ENCODE data around the gene TIMP3.

GRCh38 chr22:32806296-32806695, 4.8 kb downstream of the TIMP3 start:
- no peak for TF ChIP-seq CTCF (IDR thresholded peaks at IDR 0.05; ENCODE audit: borderline replicate concordance, extremely low read depth, low read length, poor library complexity, severe bottlenecking)
- no peak for TF ChIP-seq EZH2 (IDR thresholded peaks at IDR 0.05; ENCODE audit: borderline replicate concordance, low read depth, low read length, severe bottlenecking)
